NCI-H82 treated with DMSO at 0.1 percent for 48 hours (cell line): Measurements from ENCODE around the gene COPS8.
A peak's percentile ranks its signal among the peaks of the same experiment; 100 is the strongest.

Source experiments
- DNase-seq: peaks from one replicate; lab custom pipeline; 2025; ENCODE audit not compliant: unreplicated experiment; lab: John Stamatoyannopoulos, UW

The COPS8 gene

DNA sequence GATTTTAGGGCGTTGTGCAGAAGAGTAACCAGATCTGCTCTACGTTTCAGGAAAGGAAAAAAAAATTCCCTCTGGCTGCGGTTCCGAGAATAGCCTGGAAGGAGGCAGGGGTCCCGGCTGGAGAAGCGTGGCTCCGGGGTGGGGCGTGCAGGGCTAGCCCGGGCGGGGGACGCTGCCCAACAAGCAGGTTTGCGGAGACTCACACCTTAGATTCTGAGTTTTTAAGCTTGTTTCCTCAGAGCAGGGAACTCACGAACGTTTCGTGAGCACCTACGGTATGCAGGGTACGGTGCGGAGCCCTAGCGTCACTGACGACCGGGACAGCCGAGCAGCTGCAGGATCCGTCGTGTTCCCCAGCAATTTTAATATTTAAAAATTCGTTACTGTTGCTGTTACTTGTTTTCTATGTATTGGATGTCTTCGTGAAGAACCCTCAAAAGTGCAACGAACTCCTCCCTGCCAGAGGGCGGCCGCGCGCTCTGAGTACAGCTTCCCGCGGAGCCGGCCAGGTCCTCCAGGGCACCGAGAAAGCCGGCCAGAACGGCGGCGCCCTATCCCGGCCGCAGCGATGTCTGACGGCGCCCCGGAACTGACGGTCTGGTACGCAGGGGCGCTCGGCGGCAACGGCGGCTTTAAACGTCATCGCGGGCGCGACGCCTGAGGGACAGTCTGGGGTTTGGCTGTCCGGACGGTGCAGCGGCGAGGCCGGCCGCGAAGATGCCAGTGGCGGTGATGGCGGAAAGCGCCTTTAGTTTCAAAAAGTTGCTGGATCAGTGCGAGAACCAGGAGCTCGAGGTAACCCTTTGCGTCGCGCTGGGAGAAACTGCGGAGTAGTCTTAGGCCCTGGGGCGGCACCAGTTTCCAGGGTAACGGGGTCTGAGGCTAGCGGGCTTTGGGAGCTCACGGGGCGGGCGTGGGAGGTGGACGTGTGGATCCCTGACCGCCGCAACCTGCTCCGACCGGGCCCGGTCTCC, at the start of gene COPS8:
Gene COPS8 (plus strand): TSS at position 642 of the 974 bp plus-strand sequence. CDS start 76 bp downstream, at position 718.
- DNase-seq = peak; percentile 63

DNA sequence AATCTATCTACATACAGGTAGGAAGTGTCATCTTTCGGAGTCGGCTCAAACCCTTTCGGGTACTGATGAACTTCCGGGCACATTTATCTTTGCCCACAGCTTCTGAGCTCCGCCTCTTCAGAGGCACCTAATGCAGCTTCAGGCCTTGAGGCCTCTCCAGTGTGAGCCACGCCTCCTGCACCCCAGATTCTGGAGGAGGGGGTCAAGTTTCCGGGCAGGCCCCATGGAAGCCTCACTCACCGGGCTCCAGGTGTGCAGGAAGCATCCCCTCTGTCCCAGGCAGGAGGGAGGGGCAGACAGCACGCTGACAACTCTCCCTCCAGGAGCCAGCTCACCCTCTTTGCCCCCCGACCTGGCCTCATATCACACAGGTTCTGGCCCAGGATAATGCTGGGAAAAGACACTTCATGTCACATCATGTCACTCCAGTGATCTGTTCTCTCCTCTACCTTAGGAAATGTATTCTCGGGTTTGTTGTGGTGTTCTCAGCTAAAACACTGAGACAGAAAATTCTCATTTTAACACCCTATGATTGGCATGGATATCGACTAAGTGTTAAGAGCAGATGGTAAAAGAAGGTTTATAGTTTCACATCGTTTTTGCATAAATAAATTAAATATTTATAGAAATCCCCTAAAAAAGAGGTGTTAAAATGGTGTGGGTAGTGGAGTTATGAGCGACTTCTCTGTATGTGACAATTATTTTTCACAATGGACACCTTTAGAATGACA, 46.2 kb upstream of the COPS8 start:
- DNase-seq = no peak

GRCh38 chr2:237041231-237041630, 44.5 kb upstream of the COPS8 start:
- no peak for DNase-seq

DNA sequence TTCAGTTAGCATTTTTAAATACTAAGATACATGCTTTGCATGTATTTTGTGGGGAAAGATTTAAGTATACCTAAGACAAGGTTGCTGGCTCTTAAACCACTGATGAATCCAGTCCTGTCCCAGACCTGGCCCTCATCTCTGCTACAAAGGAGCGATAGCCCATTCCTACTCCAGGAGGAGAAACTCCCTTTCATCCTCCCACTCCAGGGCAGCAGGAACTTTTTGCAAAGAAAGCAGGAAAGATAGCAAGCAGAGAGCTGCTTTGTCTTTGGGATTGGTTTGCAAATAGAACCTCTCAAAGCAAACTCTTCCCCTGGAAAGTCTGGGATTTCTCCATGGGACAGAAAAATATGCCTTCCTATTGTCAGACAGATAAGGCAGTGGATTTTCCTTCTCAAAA, 43.6 kb upstream of the COPS8 start:
- no peak for DNase-seq

GRCh38 chr2:237043866-237044265, 41.8 kb upstream of the COPS8 start:
- DNase-seq = no peak

GRCh38 chr2:237044281-237044680, 41.4 kb upstream of the COPS8 start:
- DNase-seq = no peak

DNA sequence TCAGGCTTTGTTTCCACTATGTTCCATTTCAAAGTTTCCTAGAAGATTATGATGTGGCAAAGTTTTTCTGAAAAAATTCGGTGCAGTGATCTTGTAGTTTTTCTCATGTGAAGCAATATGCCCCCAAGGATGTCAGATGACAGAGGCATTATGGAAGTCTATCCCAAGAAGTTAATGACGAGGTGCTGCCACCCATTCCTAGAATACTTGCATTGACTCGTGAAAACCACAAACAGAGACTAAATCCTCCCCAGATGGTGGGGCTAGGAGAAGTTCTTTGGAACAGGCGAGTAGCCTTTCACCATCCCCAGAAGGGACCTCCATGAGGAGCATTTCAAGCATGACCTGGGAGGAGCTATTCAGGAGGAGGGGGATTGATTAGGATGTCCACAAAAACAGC, 40.2 kb upstream of the COPS8 start:
- DNase-seq = no peak

DNA sequence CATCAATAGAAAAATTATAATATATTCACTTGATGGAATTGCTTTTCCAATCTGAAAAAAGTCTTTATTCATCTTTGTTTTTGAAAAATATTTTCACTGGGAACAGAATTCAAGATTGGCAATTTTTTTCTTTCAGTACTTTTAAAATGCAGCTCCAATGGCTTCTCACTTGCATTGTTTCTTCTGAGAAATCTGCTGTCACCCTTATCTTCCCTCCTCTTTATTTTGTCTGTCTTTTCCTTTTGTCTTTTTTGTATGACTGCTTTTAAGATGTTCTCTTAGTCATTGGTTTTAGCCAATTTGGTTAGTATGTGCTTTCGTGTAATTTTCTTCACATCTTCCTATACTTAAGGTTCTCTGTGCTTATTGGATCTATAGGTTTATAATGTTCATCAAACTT, 37.1 kb upstream of the COPS8 start:
- no peak for DNase-seq

- no peak for DNase-seq
Observed at GRCh38 chr2:237051861-237052260, 33.8 kb upstream of the COPS8 start.

GRCh38 chr2:237053066-237053465, 32.6 kb upstream of the COPS8 start:
- DNase-seq = no peak

DNA sequence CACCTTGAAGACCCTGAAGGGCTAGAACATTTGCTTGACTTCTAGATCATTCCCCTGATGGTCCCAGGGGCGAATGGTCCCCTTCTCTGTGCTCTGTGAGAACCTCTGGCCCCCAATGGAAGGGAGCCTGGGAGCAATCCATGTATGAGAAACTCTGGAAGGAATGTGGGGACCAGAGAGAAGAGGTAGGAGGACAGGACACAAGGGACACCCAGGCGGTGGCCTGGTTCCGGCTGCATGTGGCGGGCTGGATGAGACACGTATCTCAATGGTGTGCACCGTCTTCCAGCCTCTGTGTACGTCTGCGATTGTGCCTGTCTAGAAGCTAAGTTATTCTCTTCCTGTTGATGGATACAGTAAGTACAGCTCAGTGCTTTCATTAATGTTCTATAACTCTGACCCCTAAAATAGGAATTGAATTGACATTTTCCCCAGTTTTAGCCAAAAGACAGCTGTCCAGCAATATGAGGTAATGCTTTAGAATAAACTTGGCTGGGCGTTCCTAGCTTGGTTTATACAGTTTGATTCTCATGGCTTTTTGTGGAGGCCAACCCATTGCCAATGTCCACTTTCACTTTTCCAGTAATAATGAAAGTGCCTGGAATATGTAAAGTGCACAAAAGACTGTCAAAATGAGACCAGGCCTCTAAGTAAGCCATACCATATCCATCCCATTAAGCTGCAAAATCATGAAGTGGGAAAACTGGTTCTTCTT, 30.1 kb upstream of the COPS8 start:
- no peak for DNase-seq

DNA sequence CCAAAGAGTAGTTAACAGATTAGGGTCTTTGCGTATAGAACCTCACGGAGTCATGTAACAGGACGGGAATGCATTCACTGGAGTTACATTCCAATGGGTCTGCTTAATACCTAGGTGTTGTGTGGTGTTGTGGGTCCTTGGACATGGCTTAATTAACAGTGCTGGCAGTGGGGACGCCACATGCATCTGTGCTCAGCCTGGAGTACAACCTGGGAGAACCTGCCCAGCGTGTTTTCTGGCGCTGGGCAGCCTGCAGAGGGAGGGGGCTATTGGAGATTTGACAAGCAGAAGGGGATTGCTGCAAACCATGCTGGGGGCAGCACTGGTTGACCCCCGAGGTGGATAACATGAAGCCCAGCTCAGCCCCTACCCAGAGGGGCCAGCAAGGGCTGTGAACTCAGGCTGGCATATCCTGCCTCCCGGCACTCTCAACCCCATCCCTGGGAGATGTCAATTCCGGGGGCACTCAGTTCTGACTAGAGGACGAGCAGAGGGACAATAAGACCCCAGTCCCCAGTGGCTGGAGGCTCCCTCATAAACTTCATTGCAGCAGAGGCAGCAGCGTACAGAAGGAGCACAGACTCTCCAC, 29.3 kb upstream of the COPS8 start:
- DNase-seq = no peak

- DNase-seq = no peak
Observed at GRCh38 chr2:237057107-237057506, 28.6 kb upstream of the COPS8 start.

DNA sequence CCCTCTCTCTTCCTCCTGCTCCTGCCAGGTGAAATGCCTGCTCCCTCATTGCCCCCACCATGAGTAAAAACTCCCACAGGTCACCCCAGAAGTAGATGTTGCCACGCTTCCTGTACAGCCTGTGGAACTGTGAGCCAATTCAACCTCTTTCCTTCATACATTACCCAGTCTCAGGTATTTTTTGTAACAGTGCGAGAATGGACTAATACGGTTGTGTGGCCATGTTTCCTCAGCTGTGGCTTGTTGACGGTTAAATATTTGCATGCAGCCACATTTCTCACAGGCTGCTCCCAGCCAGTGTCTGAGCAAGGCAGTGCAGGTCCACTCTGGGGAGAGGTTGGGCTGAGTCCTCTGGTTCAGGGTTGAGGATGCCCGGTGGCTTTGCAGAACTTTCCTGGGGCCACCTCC, 27.8 kb upstream of the COPS8 start:
- DNase-seq = no peak

DNA sequence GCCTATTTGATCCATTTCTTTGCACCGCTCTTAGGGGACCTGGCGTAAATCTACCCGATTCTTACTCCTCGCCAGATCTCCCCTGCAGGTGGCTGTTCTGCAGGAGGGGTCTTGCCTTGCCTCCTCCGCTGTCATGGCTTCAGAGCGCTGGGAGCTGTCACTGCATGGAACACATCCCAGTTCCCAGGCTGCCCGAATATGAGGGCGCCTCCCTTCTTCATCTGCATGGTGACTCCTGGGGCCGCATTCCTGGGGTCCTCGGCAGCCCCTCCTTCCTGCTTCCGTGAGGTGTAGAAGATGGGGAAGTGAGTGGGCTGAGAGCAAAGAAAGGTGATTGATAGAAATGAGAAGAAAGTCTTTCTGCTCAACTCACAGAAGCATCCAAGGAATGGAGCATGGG, 27.3 kb upstream of the COPS8 start:
- DNase-seq = no peak

DNA sequence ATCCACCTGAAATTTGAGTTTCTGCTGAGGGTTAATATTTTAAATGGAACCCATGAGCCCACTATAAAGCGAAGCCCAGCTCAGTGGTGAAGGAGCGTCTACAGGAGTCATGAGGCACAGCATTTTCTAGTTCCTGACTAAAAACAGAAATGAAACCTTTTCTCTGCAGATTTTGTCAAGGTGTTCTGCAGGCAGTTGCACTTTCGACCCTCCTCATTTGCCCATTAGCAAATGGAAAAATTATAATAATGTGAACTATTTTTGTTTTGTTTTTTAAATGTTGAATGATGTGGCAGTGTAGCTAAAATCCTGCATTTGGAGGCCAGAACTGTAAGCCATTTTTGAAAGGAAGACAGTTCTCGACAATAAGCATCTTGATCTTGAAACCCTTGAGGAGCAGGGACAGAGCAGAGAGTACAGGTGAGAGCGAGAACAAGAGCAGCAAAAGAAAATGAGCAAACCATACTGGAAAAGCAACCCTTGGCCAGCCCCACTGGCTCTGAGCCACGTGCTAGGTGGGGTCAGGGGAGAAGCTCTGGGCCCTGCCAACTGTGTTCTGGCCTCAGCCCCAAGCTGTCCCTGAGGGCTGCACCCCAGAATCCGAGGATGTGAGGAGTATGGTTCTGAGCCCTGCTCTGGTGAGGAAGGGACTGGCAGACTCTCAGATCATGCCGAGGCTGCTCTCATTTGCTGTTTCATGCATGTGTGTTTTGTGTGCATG, 26.4 kb upstream of the COPS8 start:
- no peak for DNase-seq

DNA sequence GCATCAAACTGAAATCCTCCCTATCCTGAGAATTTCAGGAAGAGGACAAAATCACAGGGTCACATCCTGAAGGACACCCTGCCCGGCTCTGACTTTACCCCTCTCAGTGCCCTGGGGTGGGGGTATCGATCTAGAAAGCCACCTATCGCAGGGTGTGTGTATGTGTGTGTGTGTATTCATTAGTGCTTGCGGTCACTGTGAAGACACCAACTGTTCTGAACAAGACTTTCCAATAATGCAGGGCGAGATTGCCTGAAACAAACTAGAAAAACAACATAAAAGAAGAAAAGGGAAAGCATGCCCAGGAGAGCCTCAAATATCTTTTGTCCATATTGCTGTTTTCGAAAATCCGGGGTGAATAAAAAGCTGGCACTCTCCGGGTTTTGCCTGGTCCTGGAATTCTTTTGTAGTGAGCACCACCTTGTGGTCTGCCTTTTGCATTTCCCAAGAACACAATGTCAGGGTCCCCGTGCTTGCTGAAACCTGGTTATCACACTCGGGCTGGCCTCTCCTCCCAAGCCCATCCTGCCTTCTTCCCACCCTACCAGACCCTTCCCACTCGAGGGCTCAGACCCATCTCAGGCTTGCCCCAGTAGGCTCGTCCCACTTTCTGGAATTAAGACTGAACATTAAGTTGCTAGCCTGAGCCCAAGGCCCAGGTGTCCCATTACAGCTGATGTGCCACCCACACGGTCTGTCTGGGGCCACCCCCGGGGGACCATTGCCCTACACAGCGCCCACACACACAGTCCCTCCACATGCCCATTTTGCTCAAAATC, 25.0 kb upstream of the COPS8 start:
- DNase-seq = peak; percentile 29

GRCh38 chr2:237061356-237061755, 24.3 kb upstream of the COPS8 start:
- no peak for DNase-seq

- DNase-seq = no peak
Observed at GRCh38 chr2:237062585-237062984, 23.1 kb upstream of the COPS8 start.
